VCaP (cell line): ENCODE measurements around the gene PHIP.

Experiments
- H3K27ac ChIP-seq: fragments of 450-650 bp; 2 replicates; pipeline ENCODE4 v1.5.1; 2017
- TF ChIP-seq, protein P1 (sequence below): fragments of 450-650 bp; conservative IDR thresholded peaks from 2 replicates; pipeline ENCODE4 v1.5.1; 2017; ENCODE audit warnings: mild to moderate bottlenecking, moderate library complexity

PHIP gene

DNA sequence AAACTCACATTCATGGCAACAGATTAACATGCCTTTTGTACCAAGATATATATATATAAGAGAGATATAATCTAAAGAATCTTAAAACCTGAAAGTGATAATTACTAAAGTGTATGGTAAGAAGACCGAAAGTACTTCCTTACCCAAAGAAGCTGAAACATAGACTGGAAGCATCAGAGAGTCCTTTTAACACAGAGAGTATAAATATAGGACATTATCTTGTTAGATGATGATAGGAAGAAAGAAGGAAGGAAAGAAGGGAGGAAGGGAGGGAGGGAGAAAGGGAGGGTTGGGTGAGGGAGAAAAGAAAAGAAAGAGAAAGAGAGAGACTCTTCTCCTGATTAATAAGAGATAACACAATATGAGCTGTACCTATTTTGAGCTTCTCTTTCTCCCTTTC, 68.2 kb downstream of the PHIP start:
- TF ChIP-seq, protein P1, sequence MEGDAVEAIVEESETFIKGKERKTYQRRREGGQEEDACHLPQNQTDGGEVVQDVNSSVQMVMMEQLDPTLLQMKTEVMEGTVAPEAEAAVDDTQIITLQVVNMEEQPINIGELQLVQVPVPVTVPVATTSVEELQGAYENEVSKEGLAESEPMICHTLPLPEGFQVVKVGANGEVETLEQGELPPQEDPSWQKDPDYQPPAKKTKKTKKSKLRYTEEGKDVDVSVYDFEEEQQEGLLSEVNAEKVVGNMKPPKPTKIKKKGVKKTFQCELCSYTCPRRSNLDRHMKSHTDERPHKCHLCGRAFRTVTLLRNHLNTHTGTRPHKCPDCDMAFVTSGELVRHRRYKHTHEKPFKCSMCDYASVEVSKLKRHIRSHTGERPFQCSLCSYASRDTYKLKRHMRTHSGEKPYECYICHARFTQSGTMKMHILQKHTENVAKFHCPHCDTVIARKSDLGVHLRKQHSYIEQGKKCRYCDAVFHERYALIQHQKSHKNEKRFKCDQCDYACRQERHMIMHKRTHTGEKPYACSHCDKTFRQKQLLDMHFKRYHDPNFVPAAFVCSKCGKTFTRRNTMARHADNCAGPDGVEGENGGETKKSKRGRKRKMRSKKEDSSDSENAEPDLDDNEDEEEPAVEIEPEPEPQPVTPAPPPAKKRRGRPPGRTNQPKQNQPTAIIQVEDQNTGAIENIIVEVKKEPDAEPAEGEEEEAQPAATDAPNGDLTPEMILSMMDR, result no peak
- no peak overlapping the region for H3K27ac ChIP-seq

DNA sequence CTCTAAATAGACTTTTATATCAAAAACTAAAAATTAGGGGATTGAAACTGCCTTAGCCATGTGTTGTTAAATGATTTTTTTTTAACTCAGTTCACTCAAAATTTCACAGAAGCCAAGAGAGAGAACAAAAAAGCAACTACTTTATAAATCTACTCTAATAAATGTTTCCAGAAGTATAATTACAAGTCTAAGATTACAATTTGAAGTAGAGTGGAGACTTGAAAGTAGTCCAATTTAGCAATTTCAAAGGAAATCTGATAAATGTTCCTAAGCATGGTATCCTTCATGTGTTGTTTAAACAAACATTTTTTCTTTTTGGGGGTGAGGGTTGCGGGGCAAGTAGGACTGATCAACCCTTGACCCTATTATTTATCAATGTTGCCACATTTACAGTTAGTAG, 72.6 kb downstream of the PHIP start:
- no peak overlapping the region for H3K27ac ChIP-seq
- TF ChIP-seq, protein P1, result no peak

DNA sequence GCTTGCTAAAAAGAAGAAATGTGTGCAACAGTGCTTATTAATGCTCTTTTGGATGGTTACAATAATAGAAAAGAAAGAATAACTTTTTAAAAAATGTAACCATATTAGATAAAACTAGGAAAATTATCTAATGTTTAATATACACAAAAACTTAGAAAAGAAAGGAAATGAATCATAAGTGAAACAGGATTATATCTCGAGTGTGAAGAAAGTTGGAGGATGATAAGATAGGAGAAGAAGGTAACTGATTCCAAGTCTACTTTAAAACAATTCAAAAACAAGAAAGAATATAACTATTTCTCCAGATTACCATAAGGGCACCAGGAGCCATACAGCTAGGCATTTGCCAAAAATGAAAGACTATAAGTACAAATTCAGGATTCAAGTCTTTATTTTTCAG, 73.0 kb downstream of the PHIP start:
- TF ChIP-seq, protein P1, result no peak

DNA sequence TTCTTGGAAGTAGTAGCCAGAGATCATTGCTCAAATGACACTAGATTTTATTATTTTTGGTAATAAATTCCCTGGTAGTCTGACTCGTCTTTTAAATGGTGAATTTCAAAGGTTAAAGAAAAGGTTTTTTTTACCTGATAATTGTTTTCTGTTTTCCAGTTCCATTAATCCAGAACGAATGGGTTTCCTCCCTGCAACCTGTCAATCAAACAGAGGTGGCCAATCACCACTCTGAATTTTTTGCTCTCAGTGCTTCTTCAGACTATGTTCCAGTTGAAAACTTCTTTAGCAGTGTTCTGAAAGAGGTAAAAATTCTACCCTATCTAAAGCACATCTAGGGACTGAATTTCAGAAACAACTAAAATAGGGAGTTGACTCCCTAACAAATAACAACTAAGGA, 73.8 kb downstream of the PHIP start:
- TF ChIP-seq, protein P1, result no peak
- H3K27ac ChIP-seq, result no peak overlapping the region

More for the DNA sequence above, 73.0 kb downstream of the PHIP start:
- H3K27ac ChIP-seq, result no peak overlapping the region

DNA sequence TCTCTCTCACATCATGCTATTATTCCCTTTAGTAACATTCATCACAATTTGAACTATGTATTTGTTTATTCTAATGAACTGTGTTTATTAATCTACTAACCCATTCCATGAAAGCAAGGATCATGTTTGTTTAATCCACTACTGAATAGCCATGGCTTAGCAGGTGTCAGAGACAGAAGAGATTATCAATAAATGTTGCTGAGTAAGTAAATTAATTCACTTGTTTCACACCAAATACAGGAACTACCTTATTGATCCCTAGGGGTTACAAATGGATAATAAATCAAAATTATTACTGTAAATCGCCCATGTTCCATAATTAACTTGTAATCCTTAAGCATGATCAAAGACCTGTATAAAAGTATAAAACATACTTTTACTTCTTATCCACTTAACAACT, 76.6 kb downstream of the PHIP start:
- TF ChIP-seq, protein P1, result no peak
- H3K27ac ChIP-seq, result no peak overlapping the region

DNA sequence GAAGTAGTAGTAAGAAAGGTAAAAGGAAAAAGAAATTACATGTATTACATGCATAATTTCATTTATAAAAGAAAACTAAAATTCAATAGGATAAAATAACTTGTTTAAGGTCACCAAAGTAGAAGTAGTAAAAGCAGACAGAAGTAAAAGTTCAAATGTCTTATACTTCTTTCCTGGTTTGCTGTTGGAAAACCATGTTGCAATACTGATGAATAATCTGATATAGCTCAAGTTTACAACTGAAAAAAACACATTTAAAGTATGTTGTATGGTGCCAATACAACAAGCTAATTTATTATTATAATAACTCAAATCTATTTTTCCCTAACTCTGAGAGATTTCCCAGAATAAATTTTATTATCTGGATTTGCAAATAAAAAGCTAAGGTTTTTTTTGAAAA, 78.3 kb downstream of the PHIP start:
- TF ChIP-seq, protein P1, result no peak
- no peak overlapping the region for H3K27ac ChIP-seq

DNA sequence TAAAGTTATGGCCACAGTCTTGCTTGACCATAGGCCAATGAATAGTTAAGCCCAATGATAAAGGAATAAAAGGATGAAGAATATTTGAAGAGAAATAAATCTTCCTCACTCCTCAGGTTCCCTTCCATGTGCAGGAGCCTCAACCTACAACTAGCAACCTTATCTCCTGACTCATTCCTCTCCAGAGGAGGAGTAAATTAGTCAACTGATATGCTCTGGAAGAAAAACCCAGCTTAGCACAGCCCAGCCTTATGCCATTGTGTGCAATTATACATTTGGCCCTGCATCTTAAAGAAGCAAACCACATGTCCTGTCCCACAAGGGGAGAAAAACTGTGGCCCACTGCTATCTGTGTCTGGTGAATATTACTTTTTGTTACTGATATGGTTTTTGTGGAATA, 82.1 kb downstream of the PHIP start:
- TF ChIP-seq, protein P1, result no peak
- no peak overlapping the region for H3K27ac ChIP-seq

DNA sequence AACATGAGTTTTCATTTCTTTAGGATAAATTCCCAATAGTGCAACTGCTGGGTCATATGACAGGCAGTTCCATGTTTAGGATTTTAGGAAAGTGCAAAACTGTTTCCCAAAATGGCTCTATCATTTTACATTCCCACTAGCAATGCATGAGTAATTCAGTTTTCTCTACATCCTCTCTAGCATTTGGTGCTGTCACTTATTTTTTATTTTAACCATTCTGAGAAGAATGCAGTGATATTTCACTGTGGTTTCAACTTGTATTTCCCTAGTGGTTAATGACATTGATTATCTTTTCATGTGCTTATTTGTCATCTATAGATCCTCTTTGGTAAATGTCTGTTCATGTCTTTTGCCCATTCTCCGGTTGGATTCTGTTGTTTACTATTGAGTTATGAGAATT, 82.7 kb downstream of the PHIP start:
- no peak overlapping the region for H3K27ac ChIP-seq
- TF ChIP-seq, protein P1, result no peak
